ENCODE results near the gene TMEM52.

The TMEM52 gene

DNA sequence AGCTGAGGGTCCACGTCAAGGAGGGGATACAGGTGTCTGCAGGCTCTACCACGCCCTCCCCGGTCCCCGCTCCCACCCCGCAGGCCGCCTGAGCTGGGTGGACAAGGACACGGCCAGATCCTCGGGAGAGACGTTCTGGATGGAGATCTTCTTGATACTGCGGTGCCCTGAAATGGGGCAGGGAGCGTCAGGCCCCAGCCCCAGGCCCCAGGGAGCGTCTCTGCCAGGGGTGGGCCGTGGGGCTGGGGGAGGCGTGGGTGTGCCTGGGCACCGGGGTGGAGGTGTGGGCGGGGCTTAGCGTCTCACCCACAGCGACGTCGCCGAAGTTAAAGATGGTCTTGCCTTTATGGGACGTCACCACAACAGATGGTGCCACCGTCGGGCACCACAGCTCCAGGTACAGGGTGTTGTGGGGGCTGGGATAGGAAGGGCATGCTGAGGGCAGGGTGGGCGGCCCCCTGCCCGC, 7.3 kb upstream of the TMEM52 start:
- no peak for FAIRE-seq

DNA sequence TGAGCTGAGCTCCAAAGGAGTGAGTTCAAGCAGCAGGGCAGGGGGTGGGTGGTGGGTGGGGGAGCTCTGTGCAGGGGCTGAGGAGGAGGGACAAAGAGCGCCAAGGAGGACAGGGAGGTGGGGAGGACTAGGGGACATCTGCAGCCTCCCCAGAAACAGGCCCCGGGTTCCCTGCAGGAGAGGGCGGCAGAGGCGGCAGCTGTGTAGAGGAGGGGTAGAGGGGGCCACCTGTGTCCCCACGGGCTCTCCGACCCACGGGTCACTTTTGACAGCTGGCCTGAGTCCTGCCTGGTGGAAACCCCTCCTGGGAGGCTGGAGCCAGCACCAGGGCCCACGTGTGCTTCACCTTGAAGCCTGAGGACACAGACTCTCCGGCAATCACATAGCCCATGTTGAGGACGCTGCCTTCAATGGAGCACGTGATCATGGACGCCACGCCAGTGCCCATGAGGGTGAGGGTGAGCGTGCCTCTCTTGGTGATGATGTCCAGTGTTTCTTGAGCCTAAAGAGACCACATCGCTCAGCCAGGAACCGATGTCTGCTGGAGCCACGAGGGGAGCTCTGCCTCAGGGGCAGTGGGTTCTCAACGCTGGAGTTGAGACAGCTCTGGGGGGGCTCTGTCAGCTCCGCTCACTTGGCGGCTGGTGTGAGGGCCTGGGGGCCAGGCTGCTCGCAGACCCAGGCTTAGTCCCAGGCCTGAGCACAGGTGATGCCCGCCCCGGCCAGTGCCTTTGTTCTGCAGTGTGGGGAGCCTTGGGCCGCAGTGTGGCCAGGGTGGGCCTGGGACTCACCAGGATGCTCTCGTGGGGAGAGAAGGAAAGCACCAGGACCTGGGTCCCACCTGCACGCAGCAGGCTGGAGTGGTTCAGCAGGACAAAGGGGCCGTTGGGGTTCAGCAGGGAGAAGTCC, 6.6 kb upstream of the TMEM52 start:
- FAIRE-seq, result no peak

DNA sequence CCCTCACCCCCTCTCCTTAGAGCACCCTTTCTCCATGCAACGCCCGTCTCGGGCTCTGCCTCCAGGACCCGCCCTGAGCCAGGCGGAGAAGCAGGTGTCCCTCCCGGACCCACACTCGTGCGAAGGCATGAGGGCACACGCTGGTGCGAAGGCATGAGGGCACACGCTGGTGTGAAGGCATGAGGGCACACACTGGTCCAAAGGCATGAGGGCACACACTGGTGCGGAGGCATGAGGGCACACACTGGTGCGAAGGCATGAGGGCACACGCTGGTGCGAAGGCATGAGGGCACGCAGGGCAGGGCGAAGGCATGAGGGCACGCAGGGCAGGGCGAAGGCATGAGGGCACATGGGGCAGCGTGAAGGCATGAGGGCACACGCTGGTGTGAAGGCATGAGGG, 5.8 kb upstream of the TMEM52 start:
- no peak for FAIRE-seq

DNA sequence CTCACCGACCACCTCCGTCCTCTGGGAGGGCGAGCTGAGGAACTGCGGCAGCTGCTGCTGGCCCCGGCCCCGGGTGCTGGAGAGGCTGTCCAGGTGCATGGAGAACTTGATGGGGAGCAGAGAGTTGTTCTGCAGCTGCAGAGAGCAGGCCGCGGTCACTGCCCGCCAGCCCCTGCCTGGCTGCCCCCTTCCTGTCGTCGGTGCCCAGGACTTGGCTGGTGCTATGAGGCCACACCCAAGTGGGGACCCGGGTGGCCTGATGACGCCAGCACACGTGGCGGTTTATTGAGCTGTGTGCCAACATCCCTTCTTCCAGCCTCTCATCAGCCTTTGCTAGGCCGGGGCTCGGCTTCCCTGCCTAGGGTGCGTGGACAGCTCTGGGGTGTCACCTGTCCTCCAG, 5.3 kb upstream of the TMEM52 start:
- no peak for FAIRE-seq

DNA sequence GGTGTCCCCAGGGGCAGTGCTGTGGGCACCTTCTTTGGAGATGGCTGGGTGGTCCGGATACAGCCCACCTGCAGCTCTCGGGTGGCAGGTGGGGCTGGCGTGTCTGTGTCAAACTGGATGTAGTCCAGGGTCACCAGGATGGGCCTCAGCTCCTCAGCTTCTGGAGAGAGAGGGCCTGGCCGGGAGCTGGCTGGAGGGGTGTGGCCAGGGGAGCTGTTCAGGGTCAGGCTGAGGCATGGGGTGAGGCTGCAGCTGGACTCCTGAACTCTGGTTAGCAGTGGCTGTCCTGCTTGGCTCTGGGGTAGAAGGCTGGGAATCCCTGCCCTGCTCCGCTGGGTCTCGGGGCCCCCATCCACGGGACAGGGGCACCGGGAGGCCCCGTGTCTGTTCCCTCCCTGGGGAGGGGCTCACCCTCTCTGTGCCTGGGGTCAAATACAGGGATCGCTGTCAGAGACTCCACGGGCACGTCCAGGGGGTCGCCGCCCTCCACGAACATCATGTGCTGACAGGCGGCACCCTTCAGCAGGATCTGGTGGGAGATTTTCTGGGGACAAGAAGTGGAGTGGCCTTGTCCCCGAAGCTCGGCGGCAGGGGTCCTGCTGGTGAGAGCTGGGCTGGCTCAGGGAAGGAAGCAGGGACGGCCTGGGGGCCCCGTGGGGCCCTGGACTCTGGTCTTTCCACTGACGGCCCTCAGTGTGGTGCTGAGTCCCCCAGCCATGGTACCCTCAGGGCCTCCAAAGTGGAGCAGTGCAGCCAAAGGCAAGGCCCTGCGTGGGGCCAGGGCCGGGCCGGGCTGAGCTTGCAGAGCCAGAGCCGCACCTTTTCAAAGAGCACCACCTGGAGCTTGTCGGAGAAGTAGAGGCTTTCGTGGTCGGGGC, 4.1 kb upstream of the TMEM52 start:
- FAIRE-seq, result no peak

DNA sequence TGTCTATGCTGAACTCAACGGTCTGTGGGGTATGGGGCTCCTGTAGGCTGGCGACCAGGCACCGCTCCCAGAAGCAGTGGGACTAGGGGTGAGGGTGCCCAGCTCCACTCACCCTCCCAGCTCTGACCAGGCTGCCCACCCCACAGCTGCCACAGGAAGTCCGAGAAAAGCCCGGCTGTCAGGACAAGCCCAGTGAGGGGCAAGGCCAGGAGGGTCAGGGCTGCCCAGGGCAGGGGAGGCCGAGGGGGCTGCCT, 3.5 kb upstream of the TMEM52 start:
- no peak for FAIRE-seq

DNA sequence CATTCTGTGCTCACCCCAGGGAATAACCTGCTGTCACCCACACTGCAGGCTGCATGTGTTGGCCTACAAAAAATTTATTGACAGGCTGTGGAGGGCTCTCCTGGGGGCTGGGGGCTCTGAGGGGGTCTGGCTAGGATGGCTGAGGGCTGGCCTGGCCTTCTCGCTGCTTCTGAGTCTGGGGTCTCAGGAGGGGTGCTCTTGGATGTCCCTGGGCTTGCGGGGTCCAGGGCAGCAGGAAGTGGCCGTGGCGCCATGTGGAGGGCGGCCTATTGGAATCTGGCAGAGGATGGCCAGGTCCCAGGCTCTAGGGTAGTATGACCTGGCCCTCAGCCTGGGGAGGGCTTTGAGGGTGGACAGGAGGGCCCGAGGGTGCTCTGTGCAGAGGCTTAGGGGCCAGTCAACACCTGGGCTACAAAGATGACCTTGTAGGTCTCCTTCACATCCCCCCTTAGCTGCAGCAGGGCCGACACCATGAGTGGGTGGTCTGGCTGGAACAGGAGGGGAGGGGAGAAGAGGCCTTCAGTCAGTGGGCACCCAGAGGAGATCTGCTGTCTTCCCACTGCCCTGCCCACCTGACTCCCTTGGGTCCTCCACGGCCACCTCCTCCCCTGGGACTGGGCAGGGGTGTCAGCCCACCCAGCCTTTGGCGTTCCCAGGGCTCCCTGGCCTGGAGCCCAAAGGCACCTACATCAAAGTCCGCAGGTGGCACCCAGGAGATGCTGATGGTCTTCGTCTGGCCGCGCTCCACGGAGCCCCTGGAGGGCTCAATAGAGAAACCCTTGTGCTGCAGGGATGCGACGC, 3.0 kb upstream of the TMEM52 start:
- no peak for FAIRE-seq

DNA sequence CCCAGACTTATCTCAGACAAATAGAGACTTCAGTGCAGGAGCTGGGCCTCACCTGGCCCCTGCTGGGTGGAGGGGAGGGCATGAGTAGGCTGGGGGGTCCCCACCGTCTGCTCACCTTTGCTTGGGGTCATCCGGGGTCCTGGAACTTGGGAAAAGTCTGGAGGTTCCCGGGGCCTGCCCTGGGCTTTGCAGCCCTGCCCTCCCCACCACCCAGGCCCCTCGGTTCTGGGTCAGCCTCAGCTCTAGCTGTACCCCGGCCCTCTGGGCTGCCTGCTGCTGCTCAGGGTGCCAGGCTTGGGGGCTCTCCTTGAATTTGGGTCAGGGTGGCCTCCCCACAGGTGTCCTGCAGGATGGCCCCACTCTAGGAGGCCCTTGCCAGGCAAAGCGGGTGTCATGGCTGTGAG, 2.4 kb upstream of the TMEM52 start:
- no peak for FAIRE-seq

DNA sequence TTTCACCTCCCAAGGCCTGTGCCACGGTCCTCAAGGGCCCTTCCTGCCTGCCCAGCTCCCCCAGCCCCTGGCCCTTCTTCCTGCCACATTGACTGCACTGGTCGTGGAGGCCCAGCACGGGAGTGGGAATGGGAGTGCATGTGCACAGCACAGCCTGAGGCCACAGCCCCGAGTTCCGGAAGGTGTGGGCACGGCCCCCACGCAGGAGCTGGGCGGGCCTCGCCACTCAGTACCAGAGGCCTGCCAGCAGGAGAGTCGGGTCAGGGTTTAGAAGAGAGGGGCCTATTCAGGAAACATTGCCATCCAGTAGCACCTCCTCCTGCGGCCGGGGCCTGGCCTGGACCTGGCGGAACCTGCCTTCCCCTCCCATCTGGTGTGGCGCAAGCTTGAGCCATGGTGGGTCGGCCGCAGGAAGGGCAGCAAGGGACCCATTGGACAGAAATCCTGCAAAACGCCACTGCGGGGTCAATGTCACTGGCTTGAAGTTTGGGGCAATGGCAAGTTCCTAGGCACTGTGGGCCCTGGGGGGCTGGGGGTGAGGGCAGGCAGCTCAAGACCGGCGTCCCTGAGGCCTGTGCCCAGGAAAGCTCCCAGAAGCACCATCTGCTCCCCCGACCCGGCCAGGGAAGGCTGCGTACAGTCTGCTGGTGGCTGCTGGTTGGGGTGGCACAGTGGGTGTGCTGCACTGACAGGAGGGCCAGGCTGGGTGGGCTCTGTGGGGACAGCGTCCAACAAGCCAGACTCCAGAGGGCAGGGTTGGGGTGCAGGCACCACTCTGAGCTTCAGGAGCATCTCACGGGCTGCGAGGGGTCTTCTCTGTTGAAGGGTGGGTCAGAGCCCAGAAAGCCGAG, 1.8 kb upstream of the TMEM52 start:
- no peak for FAIRE-seq

DNA sequence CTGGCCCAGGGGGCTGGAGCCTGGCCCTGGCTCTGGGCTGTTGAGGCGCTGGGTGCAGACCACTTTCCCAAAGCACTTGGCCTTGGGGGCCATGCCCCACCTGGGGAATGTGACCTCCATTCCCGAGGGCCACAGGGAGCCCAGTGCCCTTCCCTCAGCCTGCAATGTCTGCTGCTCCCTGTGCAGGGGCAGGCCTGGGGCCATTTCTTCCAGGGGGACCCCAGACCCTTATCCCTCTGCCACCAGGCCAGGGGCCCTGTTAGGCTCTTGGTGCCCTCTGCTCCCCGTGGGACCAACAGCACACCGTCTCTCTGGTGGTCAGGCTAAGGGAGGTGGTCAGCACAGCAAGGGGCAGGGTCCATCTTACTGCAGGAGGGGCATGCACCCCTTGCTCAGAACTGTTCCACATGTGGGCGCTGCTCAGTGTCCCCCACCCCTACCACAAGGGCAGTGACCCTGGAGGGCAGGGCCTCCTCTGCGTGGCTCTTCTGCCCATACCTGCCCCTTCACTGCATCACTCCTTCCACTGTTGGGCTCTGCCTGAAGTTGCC, 1.1 kb upstream of the TMEM52 start:
- FAIRE-seq, result no peak

DNA sequence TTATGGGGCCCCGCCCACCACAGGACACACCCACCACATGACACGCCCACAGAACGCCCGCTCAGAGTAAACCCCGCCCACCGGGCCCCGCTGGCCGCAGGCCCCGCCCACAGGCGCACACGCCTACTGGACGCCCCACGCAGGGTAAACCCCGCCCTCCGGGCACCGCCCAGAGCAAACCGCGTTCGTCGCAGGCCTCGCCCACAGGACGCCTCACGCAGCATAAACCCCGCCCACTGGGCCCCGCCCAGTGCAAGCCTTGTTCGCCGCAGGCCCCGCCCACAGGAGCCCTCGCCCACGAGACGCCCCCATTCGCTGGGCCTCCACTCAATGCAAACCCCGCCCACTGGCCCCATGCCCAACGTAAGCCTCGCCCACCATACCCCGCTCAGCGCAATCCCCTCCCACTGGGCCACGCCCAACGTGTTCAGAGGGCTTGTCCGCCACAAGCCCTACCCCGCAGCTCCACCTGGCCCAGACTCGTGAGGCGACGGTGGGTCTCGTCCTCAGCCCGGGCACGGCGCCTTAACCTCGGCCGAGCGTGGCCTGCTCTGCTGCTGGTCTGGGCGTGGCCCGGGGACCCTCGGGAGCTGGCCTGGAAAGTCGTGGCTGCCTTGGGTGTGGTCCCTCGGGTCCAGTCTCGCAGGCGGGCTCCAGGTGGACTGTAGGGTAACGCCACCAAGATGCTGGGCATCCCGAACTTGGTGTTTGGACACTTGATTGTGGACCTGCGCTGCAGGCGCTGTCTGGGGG, 401 bp upstream of the TMEM52 start:
- FAIRE-seq, result no peak

DNA sequence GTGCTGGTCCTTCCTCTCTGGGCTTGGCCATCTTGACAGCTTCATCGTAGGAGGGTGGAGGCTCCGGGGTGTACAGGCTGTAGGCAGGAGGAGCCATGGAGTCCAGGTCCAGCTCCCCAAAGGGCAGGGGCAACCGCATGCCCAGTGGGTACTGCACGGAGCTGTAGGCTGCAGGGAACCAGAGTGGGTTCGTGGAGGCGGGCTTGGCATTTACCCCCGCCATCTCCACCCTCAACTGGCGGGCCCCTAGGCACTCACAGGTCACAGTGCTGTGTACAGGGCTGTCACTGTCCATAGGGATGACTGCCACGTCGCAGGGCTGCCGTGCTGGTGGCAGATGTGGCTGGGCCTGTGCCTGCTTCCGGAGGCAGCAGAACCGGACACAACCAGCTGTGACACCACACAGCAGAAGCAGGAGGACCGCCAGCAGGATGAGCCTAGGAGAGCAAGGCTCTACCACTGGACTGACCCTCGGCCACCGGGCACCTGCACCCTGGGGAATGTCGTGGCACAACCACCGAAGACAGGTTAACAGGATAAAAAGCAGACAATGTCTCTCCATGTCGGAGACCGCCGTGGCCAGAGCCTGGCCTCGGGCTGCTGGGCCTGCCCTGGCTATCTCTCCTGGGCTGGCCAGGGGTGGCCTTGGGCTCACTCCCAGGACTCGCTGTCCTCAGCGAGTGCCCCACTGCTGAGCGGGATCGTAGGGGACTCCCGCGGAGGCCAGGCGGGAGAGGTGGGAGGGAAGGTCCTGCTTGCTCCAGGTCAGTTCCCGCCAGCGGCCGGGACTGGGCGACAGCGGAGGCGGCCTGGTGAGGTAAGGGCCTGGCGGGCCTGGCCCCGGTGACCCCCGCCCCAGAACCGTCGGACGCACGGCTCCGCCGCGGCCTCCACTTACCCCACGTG, 831 bp downstream of the TMEM52 start:
- no peak for FAIRE-seq

DNA sequence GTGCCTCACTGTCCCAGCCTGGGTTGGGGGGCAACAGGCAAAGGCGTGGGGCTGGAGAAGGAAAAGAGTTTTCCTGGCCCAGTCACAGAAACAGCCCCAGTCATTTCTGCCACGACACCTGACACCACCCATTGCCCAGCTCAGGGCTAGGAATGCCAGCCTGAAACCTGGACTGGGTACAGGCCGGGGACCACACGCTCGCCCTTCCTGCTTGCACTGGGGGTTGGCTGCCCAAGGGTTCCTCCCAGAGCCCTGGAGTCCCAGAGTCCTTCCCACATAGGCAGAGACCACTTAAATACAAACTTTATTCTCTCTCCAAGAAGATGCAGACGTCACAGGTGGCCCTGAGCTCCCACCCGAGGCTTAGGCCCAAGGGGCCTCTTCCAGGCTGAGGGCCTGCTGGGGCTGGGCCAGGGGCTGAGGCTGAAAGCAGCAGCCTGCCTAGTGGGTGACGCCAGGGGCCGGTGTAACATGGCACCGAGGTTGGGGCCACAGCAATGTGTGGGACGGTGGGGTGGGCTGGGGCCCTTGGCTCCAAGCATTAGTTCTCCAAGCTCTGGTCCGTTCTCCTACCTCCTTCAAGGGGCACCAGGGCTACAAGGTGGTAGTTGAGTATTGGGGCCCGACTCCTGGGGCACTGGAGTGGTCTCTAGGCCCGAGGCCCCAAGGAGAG, 1.6 kb downstream of the TMEM52 start:
- no peak for FAIRE-seq

DNA sequence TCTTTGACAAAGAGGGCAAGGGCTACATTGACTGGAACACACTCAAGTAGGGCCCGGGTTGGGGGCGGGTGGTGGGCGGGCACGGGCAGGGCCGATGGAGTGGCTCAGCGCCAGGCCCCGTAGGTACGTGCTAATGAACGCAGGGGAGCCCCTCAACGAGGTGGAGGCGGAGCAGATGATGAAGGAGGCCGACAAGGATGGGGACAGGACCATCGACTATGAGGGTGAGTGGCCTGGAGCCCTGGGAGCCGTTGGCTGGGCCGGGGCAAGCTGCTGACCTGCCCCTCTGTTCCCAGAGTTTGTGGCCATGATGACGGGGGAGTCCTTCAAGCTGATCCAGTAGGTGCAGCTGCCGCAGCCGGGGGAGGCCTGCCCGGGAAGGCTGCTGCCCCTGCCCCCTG, 2.2 kb downstream of the TMEM52 start:
- no peak for FAIRE-seq

DNA sequence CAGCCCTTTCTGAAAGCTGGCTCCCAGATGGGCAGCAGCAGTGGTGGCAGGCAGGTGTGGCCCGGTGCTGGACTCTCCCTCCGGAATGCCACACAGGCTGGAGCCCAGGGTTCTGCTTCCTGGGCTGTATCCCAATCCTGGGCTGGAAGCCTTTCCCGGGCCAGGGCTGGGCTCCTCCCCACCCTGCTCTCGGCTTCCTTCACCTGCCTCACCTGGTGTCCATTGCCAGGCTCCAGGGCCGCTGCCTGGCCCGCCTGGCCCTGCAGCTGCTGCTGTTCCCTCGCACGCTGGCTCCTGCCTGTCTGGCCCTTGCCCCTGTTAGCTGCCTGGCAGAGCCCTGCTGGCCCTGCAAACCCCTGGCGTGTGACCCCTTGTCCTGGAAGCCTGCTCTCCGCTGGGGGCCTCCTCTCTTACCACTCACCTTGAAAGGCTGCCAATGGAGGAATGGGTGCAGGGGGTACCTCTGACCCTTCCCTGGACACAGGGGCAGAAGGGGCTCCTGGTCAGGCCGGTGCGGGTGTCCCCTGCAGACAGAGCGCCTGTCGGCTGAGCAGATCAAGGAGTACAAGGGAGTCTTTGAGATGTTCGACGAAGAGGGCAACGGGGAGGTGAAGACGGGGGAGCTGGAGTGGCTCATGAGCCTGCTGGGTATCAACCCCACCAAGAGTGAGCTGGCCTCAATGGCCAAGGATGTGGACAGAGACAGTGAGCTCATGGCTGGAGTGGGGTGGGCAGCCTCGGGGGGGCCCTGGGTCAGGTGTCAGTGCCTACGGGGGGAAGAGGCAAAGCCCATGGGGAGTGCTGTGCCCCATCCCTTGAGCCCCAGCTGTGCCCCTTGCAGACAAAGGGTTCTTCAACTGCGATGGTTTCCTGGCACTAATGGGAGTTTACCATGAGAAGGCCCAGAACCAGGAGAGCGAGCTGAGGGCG, 2.9 kb downstream of the TMEM52 start:
- no peak for FAIRE-seq

DNA sequence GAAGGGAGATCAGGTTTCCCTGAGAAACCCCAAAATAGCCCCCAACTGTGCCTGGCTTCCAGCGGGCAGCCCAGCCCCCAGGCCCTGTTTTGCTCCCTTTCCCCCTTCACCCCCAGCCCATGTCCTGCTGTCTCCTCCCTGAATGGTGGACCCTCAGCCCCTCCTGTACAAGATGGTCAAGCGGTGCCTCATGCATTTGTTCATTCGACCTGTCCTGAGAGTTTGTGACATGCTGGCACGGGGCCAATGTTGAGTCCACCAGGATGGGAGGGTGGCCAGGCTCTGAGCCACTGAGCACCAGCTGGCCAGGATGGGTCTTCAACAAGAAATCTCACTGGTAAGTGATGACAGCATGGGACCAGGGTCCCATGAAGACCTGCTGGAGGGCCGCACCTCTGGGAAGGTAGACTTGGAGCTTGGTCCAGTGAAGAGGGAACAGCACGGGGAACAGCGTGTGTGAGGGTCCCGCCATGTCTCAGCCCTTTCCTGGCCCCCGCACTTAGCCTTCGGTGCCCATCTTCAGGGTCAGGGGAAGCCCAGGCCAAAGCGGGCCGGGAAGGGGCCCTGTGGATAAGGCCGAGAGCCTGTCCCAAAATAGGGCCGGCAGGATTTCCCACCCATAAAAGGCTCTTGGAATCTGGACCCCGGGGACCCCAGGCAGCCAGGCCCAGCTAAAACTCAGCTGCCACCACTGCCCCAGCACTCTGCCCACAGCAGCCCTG, 3.9 kb downstream of the TMEM52 start, which contains the start of gene CALML6:
TSS of gene CALML6 (plus strand) at position 290 of the 722 bp plus-strand sequence. CDS start at position 311, 21 bp downstream.
- FAIRE-seq, result no peak

Data from colon (tissue), 2 donors.